ENCODE measurements around the gene DPP6.
A peak's percentile ranks its signal among the peaks of the same experiment; 100 is the strongest.
"Not testable (repeated sequence)": the region's sequence is repeated elsewhere in the genome, so short reads cannot be mapped to it uniquely, and the experiment has no call there.

DPP6 gene

DNA sequence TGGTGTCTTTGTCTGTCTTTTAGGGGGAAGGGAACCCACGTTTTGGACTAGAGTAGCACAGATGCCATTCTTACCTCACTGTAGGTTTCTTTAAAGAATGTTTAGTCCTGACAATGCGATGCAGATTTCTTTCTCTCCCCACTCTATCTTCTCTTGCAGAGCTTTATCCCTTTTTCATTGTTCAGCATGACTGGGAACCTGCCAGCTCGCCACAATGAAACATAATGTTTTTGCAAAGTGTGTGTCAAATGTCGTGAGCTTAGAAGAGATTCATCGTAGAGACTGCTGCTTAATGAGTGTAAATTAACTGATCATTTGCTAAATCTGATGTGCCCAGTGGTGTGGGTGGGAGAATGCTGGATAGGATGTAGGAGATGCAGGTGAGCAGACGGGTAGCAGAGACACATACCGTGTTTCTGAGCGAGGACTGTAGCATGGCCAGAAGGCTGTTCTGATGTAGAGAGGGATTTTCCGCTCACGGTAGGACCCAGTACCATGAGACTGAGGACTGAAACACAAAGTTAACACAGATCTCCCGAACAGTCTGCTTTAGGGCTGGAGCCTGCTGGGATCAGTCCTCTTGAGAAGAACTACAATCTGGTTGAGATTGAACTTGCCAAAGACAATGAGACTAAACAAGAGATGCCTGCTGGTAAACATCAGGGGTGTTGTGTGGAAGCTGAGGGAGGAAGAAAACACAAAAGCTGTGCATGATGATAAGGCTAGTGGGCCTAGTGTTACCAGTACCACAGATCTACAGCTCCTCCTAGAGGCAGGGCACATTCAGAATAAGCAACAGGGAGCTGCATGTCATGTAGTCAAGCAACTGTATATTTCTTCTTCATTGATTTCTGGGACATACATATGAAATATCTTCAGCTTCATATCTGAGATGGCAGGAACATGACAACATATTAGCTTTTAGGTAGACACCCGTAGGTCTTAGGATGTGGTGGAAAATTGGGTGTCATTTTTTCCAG lies 65.5 kb downstream of the DPP6 start:
- H4K5ac ChIP-seq (ENCODE audit: low read length); H3K9ac ChIP-seq (ENCODE audit: low read length); H3K4ac ChIP-seq (ENCODE audit: low read depth, low read length); H3K4me2 ChIP-seq (ENCODE audit: low read length); H3K56ac ChIP-seq (ENCODE audit: low read length); H2BK120ac ChIP-seq (ENCODE audit: low read depth, low read length); H3K23ac ChIP-seq (ENCODE audit: low read length); H3K27me3 ChIP-seq (ENCODE audit: insufficient read depth, low read length, poor library complexity); H4K8ac ChIP-seq (ENCODE audit: low read depth, low read length); H3K4me3 ChIP-seq (ENCODE audit: low read length); H3K36me3 ChIP-seq (ENCODE audit: control insufficient read depth, insufficient read depth, low read length); H3K18ac ChIP-seq (ENCODE audit: low read length); H2BK5ac ChIP-seq (ENCODE audit: low read length); H2AK5ac ChIP-seq (ENCODE audit: low read length); H3K4me1 ChIP-seq (ENCODE audit: control insufficient read depth, low read depth, low read length); H2BK15ac ChIP-seq (replicated peaks; ENCODE audit: low read depth); H3K27ac ChIP-seq (ENCODE audit: low read depth, low read length); H3K79me2 ChIP-seq (ENCODE audit: control insufficient read depth, insufficient read depth, low read length); H3K79me1 ChIP-seq (ENCODE audit: low read length): not testable (repeated sequence)
- DNase-seq: peak; percentile 27
- no CpG with 5 or more reads among the region's 12 CpGs for WGBS (ENCODE audit: extremely low coverage, insufficient coverage, low lambda C conversion rate)

GRCh38 chr7:154120825-154121224 lies 68.6 kb downstream of the DPP6 start:
- H3K4ac ChIP-seq (ENCODE audit: low read depth, low read length); H3K56ac ChIP-seq (ENCODE audit: low read length); DNase-seq; H3K4me2 ChIP-seq (ENCODE audit: low read length); H2BK120ac ChIP-seq (ENCODE audit: low read depth, low read length); H3K36me3 ChIP-seq (ENCODE audit: control insufficient read depth, insufficient read depth, low read length); H3K18ac ChIP-seq (ENCODE audit: low read length); H2BK5ac ChIP-seq (ENCODE audit: low read length); H4K8ac ChIP-seq (ENCODE audit: low read depth, low read length); H3K4me1 ChIP-seq (ENCODE audit: control insufficient read depth, low read depth, low read length); H3K9ac ChIP-seq (ENCODE audit: low read length); H3K27me3 ChIP-seq (ENCODE audit: insufficient read depth, low read length, poor library complexity); H3K27ac ChIP-seq (ENCODE audit: low read depth, low read length); H2AK5ac ChIP-seq (ENCODE audit: low read length); H4K5ac ChIP-seq (ENCODE audit: low read length); H3K4me3 ChIP-seq (ENCODE audit: low read length); H2BK15ac ChIP-seq (replicated peaks; ENCODE audit: low read depth); H3K23ac ChIP-seq (ENCODE audit: low read length); H3K79me1 ChIP-seq (ENCODE audit: low read length); H3K79me2 ChIP-seq (ENCODE audit: control insufficient read depth, insufficient read depth, low read length): not testable (repeated sequence)
- no CpG with 5 or more reads among the region's 5 CpGs for WGBS (ENCODE audit: extremely low coverage, insufficient coverage, low lambda C conversion rate)

DNA sequence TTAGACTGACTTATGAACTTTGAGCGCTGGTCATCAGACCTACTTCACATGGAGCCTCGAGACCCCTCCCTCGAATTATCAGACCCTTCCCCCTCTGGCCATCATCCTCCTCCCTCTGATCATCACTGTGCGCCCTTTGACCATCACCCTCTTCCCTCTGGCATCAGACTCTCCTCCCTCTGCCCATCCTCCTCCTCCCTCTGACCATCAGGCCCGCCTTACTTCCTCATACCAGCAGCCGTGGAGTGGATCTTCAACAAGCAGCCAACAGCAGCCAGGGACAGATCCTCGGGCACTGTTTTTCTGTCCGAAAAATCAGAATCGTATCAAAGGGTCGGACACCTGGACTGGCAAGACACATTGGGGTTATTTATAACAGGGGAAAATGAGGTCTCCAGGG lies 70.5 kb downstream of the DPP6 start:
- H3K36me3 ChIP-seq (ENCODE audit: control insufficient read depth, insufficient read depth, low read length); H3K9ac ChIP-seq (ENCODE audit: low read length); H3K79me2 ChIP-seq (ENCODE audit: control insufficient read depth, insufficient read depth, low read length); H3K4me1 ChIP-seq (ENCODE audit: control insufficient read depth, low read depth, low read length); H2BK15ac ChIP-seq (replicated peaks; ENCODE audit: low read depth); DNase-seq; H4K5ac ChIP-seq (ENCODE audit: low read length); H3K27me3 ChIP-seq (ENCODE audit: insufficient read depth, low read length, poor library complexity); H2AK5ac ChIP-seq (ENCODE audit: low read length); H3K23ac ChIP-seq (ENCODE audit: low read length); H4K8ac ChIP-seq (ENCODE audit: low read depth, low read length); H3K4me2 ChIP-seq (ENCODE audit: low read length); H3K4me3 ChIP-seq (ENCODE audit: low read length); H2BK5ac ChIP-seq (ENCODE audit: low read length); H3K4ac ChIP-seq (ENCODE audit: low read depth, low read length); H3K56ac ChIP-seq (ENCODE audit: low read length); H3K27ac ChIP-seq (ENCODE audit: low read depth, low read length); H3K79me1 ChIP-seq (ENCODE audit: low read length); H3K18ac ChIP-seq (ENCODE audit: low read length); H2BK120ac ChIP-seq (ENCODE audit: low read depth, low read length): not testable (repeated sequence)
- no CpG with 5 or more reads among the region's 10 CpGs for WGBS (ENCODE audit: extremely low coverage, insufficient coverage, low lambda C conversion rate)

DNA sequence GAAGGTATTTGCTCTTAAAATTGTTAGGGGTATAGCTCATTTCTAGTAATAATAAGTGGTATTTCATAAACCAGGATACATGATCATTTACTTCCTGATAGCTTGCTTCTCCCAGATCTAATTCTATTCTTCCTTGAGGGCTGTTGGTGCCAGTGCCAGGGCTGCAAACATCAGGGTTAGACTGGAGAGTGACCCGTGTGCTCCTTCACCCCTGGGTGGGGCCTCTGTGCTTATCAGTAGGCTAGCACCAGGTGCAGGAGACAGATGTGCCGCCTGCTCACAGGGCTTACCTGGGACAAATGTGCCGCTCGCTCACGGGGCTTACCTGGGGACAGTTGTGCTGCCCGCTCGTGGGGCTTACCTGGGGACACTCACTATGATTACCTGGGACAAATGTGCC lies 71.2 kb downstream of the DPP6 start:
- H3K79me1 ChIP-seq (ENCODE audit: low read length); DNase-seq; H2BK15ac ChIP-seq (replicated peaks; ENCODE audit: low read depth); H4K5ac ChIP-seq (ENCODE audit: low read length); H3K4ac ChIP-seq (ENCODE audit: low read depth, low read length); H3K23ac ChIP-seq (ENCODE audit: low read length); H3K4me1 ChIP-seq (ENCODE audit: control insufficient read depth, low read depth, low read length); H3K79me2 ChIP-seq (ENCODE audit: control insufficient read depth, insufficient read depth, low read length); H3K18ac ChIP-seq (ENCODE audit: low read length); H3K4me3 ChIP-seq (ENCODE audit: low read length); H4K8ac ChIP-seq (ENCODE audit: low read depth, low read length); H2BK120ac ChIP-seq (ENCODE audit: low read depth, low read length); H2BK5ac ChIP-seq (ENCODE audit: low read length); H3K36me3 ChIP-seq (ENCODE audit: control insufficient read depth, insufficient read depth, low read length); H3K27ac ChIP-seq (ENCODE audit: low read depth, low read length); H3K4me2 ChIP-seq (ENCODE audit: low read length); H2AK5ac ChIP-seq (ENCODE audit: low read length); H3K9ac ChIP-seq (ENCODE audit: low read length); H3K27me3 ChIP-seq (ENCODE audit: insufficient read depth, low read length, poor library complexity); H3K56ac ChIP-seq (ENCODE audit: low read length): not testable (repeated sequence)
- WGBS (ENCODE audit: extremely low coverage, insufficient coverage, low lambda C conversion rate): no CpG with 5 or more reads among the region's 7 CpGs

GRCh38 chr7:154129142-154129541 lies 76.9 kb downstream of the DPP6 start:
- H2BK5ac ChIP-seq (ENCODE audit: low read length); H3K79me1 ChIP-seq (ENCODE audit: low read length); H3K4me2 ChIP-seq (ENCODE audit: low read length); H3K79me2 ChIP-seq (ENCODE audit: control insufficient read depth, insufficient read depth, low read length); H3K27ac ChIP-seq (ENCODE audit: low read depth, low read length); H3K36me3 ChIP-seq (ENCODE audit: control insufficient read depth, insufficient read depth, low read length); H4K8ac ChIP-seq (ENCODE audit: low read depth, low read length); H3K56ac ChIP-seq (ENCODE audit: low read length); H2BK120ac ChIP-seq (ENCODE audit: low read depth, low read length); H2BK15ac ChIP-seq (replicated peaks; ENCODE audit: low read depth); H3K4me3 ChIP-seq (ENCODE audit: low read length); H3K9ac ChIP-seq (ENCODE audit: low read length); H3K4me1 ChIP-seq (ENCODE audit: control insufficient read depth, low read depth, low read length); H3K18ac ChIP-seq (ENCODE audit: low read length); DNase-seq; H2AK5ac ChIP-seq (ENCODE audit: low read length); H4K5ac ChIP-seq (ENCODE audit: low read length); H3K4ac ChIP-seq (ENCODE audit: low read depth, low read length); H3K23ac ChIP-seq (ENCODE audit: low read length); H3K27me3 ChIP-seq (ENCODE audit: insufficient read depth, low read length, poor library complexity): not testable (repeated sequence)
- no CpG with 5 or more reads among the region's 5 CpGs for whole genome bisulfite sequencing (ENCODE audit: extremely low coverage, insufficient coverage, low lambda C conversion rate)

DNA sequence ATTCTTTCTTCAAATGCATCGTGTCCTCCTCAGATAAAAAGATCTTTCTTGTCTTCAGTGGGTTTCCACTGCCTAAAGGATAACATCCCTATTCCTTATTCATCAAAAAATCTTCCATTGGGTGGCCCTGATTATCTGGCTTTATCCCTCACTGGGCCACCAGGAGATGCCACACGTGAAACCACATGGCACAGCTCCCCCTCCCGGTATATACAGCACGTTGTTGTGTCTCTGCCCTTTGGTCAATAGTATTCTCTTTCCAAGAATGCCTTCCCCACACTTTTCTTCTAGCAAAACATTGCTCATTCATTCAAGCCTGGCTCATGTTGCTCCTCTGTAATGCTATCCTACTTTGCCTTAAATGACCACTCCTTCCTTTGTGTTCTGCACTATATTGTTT lies 80.4 kb downstream of the DPP6 start:
- H4K5ac ChIP-seq (ENCODE audit: low read length); H3K27me3 ChIP-seq (ENCODE audit: insufficient read depth, low read length, poor library complexity); H3K79me2 ChIP-seq (ENCODE audit: control insufficient read depth, insufficient read depth, low read length); H3K18ac ChIP-seq (ENCODE audit: low read length); H2BK5ac ChIP-seq (ENCODE audit: low read length); H3K23ac ChIP-seq (ENCODE audit: low read length); H4K8ac ChIP-seq (ENCODE audit: low read depth, low read length); H3K4me2 ChIP-seq (ENCODE audit: low read length); H2BK15ac ChIP-seq (replicated peaks; ENCODE audit: low read depth); H3K79me1 ChIP-seq (ENCODE audit: low read length); H2BK120ac ChIP-seq (ENCODE audit: low read depth, low read length); H2AK5ac ChIP-seq (ENCODE audit: low read length); H3K9ac ChIP-seq (ENCODE audit: low read length); H3K4me1 ChIP-seq (ENCODE audit: control insufficient read depth, low read depth, low read length); DNase-seq; H3K36me3 ChIP-seq (ENCODE audit: control insufficient read depth, insufficient read depth, low read length); H3K27ac ChIP-seq (ENCODE audit: low read depth, low read length); H3K4ac ChIP-seq (ENCODE audit: low read depth, low read length); H3K56ac ChIP-seq (ENCODE audit: low read length); H3K4me3 ChIP-seq (ENCODE audit: low read length): not testable (repeated sequence)
- no CpG with 5 or more reads among the region's 4 CpGs for WGBS (ENCODE audit: extremely low coverage, insufficient coverage, low lambda C conversion rate)
